ENCODE measurements around the gene SPHK2.
"Not testable (repeated sequence)": the region's sequence is repeated elsewhere in the genome, so short reads cannot be mapped to it uniquely, and the experiment has no call there.

SPHK2 gene

GRCh38 chr19:48637449-48637947 lies 18.2 kb downstream of the SPHK2 start:
- DNase-seq (ENCODE audit: low spot score): peak; percentile 98

DNA sequence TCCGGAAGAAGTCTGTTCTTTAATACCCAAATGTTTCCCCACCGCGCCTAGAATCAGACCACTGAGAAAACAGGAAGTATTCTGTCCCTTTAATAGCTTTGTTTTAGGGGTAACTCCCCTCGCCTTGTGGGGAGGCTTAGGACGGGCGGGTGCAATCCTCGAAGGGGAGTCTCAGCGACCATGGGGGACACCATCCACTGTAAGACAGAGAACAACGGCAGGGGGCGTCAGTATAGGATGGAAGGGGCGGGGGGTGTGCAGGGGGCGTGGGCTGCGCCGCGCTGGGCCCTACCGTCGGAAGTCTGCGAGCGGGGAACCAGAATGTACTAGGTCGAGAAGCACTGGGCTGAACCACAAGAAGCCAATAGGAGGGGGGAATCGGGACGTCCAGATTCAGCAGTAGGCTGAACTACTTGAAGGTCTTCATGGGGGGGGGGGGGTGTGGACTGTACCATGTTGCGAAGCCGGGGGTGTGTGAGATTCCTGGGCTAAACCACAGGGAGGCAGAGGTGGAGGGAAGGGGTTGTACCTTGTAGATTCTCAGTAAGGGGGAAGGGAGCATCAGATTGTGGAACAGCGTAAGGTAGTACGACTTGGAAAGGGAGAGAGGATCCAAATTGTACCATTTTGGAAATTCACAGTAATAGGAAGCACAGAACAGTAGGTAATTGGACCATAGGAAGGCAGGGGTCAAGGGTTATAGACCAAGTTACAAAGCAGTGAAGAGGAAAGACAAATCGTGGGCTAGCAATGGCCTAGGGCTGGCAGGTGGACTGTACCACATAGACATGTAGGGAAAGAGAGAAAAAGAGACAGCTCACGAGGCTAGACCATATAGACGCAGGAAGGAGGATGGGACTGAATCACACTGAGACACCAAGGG lies 18.9 kb downstream of the SPHK2 start:
- DNase-seq (ENCODE audit: low spot score): peak; percentile 92

GRCh38 chr19:48638831-48639381 lies 19.6 kb downstream of the SPHK2 start:
- DNase-seq (ENCODE audit: low spot score): no peak

- no peak for DNase-seq (ENCODE audit: low spot score)
These were observed 20.4 kb downstream of the SPHK2 start for GRCh38 chr19:48639483-48640375.

- no peak for DNase-seq (ENCODE audit: low spot score)
These were observed 22.5 kb downstream of the SPHK2 start for GRCh38 chr19:48641850-48642249.

GRCh38 chr19:48642862-48643261 lies 23.6 kb downstream of the SPHK2 start:
- no peak for DNase-seq (ENCODE audit: low spot score)

DNA sequence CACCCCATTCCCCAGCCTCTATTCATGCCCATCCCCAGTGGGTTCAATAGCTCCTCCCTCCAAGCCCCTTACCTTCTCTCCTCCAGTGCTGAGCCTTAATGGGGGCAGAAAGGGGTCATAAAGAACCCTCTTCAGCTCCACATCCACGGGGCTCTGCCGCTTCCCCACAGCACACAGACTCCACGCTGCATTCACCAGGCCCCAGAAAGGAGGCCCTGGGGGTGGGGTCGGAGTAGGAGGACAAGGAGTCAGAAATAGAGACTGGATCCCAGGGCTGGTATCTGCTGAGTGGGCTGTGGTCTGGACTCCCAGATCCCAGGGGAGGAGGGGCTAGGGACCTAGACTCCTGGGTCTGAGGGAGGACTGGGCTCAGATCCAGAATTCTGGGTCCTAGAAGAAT lies 25.0 kb downstream of the SPHK2 start:
- no peak for DNase-seq (ENCODE audit: low spot score)

DNA sequence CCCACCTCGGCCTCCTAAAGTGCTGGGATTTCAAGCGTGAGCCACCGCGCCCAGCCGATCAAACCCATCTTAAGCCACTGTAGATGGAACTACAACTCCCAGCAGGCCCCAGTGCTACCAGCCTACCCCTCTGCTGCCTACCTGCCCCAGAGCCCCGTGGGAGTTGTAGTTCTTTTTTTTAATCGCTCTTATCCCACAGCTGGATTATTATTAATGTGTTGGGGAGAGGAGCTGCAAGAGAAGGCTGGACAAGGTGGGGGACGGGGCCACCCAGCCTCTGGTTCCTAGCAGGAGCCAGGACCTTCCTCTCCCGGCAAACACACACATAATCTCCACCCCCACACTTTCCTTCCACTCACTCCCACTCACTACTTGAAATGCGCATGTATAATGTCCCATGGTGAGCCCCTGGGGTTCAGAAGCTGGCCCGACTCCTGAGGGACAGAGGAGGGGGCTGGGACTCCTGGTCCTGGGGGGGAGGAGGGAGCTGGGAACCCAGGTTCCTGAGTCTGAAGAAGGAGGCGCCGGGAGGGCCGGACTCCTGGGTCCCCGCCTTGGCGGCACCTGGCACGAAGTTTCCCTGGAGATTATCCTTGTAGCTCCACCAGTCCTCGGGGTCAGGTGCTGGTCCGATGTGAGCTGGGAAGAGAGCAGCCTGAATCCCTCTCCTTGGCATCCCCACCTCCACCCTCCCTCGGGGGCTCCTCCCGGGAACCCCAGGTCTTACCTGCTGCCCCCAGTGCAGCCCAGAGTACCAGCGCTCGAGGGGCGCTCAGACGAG lies 25.7 kb downstream of the SPHK2 start:
- peak; percentile 72 for DNase-seq (ENCODE audit: low spot score)

DNA sequence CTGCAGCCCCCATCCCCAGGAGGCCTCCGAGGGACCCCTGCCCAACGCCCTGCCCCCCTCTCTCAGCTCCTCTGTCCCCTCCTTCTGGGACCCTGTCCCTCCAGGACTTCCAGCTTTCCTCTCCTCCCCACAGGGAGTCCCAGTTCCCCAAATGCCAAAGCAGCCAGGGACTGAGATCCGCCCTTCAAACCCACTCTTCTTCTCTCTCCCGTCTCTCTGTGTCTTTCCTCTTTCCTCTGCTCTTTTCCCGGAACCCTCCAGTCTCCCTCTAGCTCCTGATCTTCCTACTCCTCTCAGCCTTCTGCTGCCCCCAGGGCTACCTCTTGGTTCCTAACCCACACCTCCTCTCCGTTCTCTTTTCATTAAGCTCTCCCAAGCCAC lies 26.3 kb downstream of the SPHK2 start:
- DNase-seq (ENCODE audit: low spot score): no peak

DNA sequence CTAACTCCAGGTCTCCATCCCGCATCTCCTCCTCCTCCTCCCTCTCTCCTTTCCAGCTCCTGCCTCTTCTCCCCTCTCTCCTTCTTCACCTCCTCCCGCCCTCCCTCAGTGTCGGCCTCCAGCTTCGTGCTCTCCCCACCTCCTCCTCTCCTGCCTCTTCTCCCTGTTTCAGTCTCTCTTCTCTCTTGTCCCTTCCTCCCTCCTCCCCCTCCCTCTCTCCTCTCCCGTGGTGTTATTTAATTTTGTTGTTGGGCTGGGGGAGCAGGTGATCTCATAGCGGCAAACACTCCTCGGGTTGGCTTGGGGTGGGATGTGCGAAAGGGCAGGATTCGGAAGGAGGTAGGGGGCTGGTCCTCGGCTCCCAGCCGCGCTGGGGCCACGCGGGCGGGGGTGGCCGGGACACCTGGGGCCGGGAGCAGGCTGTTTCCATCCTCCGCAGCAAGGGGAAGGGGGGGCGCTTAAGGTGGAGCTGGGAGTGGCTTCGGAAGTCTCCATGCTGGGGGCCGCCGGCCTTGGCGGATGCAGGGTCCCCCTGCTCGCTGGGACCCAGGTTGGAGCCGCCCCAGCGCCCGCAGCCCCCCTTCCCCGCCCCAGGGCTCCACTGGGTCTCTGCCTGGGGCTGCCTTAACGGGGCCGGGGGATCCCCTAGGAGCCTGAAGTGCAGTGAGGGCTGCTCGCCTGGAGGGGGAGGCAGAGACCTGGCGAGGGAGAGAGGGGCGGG lies 26.9 kb downstream of the SPHK2 start, which contains the start of gene CA11:
CA11 (minus strand) TSS at position 187 of the 721 bp plus-strand sequence. CDS start 555 bp downstream, outside the sequence.
- DNase-seq (ENCODE audit: low spot score): peak; percentile 90

DNA sequence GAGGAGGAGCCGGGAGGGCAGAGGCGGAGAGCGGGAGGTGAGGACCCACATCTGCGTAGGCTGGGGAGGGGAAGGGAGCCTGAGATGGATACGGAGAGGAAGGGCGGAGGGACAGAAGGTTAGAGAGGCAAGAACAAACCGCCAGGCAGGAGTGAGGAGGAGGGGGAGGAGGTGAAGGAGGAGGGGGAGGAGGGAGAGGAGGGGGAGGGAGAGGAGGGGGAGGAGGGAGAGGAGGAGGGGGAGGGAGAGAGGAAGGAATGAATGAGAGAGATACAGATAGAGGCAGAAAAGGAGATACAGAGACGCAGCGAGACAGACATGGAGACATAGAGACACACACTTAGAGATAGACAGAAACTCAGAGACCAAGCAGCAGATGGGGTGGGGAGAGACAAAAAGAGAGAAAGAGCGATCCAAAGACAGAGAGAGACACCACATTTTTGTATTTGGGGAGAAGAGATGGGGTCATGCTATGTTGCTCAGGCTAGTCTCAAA lies 27.5 kb downstream of the SPHK2 start:
- no peak for DNase-seq (ENCODE audit: low spot score)

DNA sequence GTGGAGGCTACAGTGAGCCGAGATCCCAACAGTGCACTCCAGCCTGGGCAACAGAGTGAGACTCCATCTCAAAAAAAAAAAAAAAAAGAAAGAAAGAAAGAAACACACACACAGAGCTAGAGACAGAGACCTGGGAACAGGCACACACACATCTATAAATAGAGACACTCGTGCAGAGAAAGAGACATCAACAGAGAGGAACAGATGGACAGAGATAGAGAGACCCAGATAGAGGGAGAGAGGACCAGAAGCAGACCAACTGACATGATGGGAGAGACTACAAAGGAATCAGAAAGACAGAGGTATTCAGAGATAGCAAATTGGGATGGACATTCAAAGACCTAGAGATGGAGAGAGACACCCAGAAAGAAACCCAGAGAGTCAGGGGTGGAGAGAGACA lies 28.8 kb downstream of the SPHK2 start:
- no peak for DNase-seq (ENCODE audit: low spot score)

- no peak for DNase-seq (ENCODE audit: low spot score)
These were observed 31.8 kb downstream of the SPHK2 start for GRCh38 chr19:48650974-48651682.

DNA sequence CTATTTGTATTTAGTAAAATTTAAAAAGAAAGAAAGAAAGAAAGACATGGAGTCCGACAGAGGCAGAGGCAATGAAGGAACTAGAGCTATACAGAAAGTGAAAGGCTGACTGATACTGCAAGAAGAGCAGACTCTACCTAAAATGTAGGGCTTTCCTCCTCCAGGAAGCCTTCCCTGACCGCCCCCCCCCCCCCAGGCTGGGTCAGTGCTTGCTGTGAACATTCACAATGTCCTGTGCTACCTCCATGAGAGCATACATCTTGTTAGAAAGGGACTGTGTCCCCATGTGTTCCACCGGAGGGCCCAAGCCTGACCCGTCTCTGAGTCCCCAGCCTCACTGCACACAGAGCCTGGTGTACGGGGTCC lies 32.4 kb downstream of the SPHK2 start:
- DNase-seq (ENCODE audit: low spot score): no peak

DNA sequence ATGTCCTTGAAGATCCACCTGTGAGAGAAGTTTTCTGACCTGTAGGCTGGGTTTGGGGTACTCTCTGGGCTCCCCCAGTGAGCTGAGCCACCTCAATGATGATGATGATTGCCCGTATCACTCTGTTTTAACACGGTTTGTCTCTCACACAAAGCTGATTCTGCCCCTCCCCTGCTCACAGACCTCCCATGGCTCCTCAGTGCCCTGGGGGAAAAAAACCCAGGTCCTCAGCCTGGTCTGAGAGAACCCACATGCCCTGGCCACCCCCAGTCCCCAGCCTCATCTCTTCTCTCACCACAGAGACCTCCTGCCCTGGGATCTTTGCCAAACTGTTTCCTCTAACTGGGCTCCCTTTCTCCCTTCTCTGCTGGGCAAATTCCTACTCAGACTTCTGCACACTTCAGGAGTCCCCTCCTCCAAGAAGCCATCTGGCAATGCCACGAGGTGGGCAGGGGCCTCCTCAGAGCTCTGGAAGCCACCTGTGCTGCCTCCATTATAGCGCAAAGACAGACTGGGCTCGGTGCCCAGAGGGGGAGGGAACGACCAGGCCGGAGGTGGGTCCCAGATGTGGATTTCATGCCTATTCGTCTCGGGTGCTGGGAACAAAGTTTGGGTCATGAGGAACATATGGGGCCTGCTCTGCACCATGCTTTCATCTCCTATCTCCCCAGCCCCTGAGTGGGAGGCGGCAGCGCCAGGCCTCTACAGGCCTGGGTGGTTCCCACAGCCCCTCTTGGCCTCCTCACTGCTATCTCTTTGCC lies 35.2 kb downstream of the SPHK2 start:
- DNase-seq (ENCODE audit: low spot score): no peak

DNA sequence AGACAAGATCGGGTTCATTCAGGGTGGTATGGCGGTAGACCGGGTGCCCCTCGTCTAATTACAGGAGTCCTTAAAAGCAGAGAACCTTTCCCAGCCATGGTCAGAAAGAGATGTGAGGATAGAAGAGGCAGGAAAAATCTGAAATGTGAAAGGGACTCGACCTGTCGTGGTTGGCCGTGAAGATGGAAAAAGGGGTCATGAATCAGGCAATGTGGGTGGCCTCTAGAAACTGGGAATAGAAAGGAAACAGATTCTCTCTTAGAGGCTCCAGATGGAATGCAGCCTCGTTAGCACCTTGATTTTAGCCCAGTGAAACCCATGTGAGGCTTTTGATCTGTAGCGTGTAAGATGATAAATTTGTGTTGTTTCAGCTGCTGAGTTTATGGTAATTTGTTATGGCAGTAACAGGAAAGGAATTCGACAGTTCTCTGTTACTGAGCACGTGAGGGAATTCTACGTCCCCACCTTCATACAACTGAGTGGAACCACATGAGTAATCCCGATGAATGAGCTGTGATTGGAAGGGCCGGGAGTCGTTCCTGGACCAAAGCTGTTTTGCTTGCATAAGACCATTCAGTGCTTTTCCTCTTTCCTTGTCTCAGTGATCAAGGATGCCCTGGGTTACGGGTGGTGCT lies 37.7 kb downstream of the SPHK2 start:
- no peak for DNase-seq (ENCODE audit: low spot score)

GRCh38 chr19:48657828-48658227 lies 38.5 kb downstream of the SPHK2 start:
- DNase-seq (ENCODE audit: low spot score): not testable (repeated sequence)

GRCh38 chr19:48658483-48658882 lies 39.2 kb downstream of the SPHK2 start:
- no peak for DNase-seq (ENCODE audit: low spot score)

- DNase-seq (ENCODE audit: low spot score): peak; percentile 82
These were observed 40.5 kb downstream of the SPHK2 start for GRCh38 chr19:48659768-48660167.
